ENCODE results near the gene SHD. TPM values are rescaled to one million over a fixed set of nuclear protein-coding genes. Genes with fewer than 3 reads are reported as not detected.

The SHD gene
- total RNA-seq, 1 experiment from 2014 or later = not detected

DNA sequence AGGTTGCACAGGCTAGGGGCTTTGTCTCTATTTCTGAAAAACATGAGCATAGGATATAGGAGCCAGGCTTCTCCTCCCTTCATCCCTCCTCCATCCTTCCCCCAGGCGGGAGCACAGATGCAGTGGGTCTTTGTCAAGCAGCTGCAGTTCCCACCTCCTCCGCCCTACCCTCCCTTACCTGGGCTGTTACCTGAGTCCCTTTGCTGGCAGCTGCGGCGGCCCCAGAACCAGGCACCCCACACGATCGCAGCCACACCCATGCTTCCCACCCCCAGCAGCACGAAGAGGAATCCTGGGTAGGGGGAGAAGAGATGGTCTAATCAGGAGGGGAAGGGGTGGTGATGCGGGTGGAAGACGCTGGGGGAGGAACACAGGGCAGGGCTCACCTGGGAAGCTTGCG lies 15.3 kb downstream of the SHD start:
- no peak for DNase-seq (ENCODE audit: low spot score)
- in situ Hi-C loops (cut with HindIII; ENCODE audit: low sequenced_read_pairs) = no loop called here

DNA sequence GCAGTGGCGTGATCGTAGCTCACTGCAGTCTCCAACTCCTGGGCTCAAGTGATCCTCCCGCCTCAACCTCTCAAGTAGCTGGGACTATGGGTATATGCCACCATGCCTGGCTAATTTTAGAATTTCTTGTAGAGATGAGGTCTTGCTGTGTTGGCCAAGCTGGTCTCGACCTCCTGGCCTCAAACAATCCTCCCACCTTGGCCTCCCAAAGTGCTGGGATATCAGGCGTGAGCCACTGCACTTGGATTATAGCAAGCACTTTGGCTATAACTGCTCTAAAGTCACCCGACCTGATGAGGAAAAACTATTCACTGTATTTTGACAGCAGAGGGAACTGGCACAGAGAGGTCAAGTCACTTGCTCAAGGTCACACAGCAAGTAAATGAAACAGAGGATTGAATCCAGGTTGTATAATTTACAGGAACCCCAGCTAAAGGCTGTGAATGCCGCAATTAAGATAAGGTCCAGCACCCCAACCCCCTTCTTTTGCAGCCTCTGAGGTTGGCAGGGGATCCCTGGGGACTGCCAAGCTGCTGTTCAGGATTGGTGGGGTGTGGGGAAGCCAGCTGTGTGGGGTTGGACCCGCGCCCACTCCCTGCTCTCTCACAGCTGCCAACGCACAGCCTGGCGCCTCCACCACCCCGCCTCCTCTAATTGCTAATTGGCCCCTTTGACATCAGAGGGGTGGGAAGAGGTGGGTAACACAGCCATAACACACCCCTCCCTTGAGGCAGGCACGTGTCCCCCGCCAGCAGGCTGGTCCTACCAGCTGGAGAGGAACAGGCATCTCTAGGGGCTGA lies 17.1 kb downstream of the SHD start:
- DNase-seq (ENCODE audit: low spot score) = no peak
- in situ Hi-C loops (cut with HindIII; ENCODE audit: low sequenced_read_pairs) = no loop called here

DNA sequence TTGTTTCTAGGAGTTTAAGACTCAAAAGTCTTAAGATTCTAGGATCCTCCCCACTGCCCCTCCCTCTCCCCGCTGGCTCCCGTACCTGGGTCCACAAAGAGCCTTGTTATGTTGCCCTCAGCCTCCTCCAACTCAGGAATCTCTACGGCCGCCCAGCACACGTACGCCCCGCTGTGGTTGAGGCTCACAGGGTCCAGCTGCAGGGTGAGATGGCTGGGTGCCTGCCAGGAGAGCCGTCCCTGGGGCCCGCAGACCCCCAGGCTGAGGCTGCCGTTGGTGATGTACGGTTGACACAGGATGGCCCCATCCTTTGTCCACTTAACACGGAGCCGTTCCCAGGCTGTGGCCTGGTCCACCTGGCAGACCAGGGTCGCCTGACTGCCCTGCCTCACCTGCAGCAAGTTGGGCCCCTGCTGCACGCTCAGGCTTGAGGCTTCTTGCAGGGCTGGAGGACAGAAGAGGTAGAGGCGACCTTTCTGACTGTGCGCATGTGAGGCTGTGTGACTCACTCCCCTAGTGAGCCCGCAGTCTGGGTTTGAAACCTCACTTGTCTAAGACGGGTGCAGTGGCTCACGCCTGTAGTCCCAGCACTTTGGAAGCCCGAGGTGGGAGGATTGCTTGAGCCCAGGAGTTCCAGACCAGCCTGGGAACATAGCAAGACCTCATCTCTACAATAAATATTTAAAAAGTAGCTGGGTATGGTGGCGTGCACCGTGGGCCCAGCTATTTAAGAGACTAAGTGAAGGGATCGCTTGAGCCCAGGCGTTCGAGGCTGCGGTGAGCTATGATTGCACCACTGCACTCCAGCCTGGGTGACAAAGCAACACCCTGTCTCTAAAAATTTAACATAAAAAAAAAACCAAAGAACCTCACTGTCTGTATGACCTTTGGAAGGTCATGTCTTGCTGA lies 19.1 kb downstream of the SHD start:
- in situ Hi-C loops (cut with HindIII; ENCODE audit: low sequenced_read_pairs) = no loop called here
- DNase-seq (ENCODE audit: low spot score) = no peak

DNA sequence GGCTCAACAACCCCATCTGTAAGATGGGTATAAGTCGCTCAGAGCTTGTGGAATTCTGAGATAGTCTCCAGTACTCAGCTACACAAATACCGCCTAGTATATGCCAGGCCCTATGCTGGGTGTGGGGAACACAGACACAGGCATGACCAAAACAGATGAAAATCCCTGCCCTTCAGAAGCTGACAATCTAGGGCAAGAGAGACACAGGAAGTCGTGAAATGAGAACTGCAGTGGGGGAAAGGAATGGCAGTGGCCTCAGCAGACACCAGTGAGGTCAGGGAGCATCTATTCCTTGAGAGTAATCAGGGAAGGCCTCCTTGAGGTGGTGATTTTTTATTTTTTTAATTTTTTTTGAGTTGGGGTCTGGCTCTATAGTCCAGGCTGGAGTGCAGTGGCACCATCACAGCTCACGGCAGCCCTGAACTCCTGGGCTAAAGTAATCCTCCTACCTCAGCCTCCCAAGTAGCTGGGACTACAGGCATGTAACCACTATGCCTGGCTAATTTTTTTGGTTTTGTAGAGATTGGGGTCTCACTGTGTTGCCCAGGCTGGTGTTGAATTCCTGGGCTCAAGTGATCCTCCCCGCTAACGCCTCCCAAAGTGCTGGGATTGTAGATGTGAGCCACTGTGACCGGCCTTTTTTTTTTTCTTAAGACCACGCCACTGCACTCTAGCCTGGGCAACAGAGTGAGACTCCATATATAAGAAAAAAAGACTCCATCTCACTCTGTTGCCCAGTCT lies 19.9 kb downstream of the SHD start:
- in situ Hi-C loops (cut with HindIII; ENCODE audit: low sequenced_read_pairs) = no loop called here
- DNase-seq (ENCODE audit: low spot score) = no peak

DNA sequence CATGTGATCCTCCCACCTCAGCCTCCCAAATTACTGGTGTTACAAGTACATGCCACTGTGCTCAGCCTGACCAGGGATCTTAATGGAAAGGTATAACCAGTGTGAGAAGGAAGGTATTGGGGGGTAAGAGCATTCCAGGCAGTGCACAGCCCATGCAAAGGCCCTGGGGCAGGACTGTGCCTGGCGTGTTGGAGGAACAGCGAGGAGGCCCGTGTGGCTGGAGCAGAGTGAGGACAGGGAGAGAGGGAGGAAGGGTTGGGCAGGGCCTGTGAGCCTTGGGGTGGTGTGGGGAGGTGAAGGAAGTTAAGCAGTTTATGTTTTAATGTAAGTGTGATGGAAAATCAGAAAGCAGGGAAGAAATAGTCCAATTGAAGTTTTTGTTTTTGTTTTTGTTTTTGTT lies 21.5 kb downstream of the SHD start:
- in situ Hi-C loops (cut with HindIII; ENCODE audit: low sequenced_read_pairs) = no loop called here
- DNase-seq (ENCODE audit: low spot score) = no peak

DNA sequence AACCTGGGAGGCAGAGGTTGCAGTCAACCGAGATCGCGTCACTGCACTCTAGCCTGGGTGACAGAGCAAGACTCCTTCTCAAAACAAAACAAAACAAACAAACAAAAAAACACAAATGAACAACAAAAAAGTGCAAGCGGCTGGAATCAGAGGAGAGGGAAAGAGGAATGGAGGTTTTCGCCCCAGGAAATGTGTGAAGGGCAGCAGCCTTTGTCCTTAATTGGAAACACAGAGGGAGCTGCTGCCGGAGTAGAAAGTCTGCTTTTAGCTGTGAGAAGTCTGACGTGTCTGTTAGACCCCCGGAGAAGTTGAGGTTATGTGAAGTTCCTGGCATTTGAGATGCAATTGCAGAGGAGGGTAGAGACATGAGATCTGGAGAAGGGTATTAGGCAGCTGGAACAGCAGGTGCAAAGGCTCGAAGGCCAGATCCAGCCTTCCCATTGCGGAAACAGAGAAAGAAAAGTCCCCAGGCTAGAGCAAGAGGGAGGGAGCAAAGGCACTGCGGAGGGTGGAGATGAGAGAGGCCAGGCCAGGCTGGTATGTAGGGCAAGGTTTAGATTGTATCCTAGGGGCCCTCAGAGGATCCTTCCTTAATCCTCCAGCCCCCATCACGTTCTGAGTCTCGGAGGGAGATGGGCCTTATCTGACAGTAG lies 22.6 kb downstream of the SHD start:
- DNase-seq (ENCODE audit: low spot score) = no peak
- in situ Hi-C loops (cut with HindIII; ENCODE audit: low sequenced_read_pairs) = no loop called here

DNA sequence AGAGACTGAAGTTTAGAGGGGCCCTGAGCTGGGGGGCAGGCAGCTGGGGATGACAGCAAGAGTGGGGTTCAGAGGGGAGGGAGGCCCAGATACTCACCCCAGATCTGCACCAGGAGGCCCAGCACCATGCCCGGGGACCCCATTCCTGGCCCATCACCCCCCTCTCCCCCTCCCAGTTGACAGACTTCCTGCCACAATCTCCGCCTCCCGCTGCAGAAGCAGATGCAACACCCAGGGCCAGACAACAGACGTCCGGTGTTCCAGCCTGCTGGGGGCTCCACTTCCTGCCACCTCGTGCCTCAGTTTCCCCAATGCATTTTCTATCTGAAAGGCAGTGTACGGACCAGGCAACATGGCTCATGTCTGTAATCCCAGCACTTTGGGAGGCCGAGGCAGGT lies 23.2 kb downstream of the SHD start, which contains the start of gene TMIGD2:
Gene TMIGD2 (minus strand): TSS at position 147 of the 398 bp plus-strand sequence. CDS start 4 bp downstream, at position 143.
- no peak for DNase-seq (ENCODE audit: low spot score)
- in situ Hi-C loops (cut with HindIII; ENCODE audit: low sequenced_read_pairs) = no loop called here

DNA sequence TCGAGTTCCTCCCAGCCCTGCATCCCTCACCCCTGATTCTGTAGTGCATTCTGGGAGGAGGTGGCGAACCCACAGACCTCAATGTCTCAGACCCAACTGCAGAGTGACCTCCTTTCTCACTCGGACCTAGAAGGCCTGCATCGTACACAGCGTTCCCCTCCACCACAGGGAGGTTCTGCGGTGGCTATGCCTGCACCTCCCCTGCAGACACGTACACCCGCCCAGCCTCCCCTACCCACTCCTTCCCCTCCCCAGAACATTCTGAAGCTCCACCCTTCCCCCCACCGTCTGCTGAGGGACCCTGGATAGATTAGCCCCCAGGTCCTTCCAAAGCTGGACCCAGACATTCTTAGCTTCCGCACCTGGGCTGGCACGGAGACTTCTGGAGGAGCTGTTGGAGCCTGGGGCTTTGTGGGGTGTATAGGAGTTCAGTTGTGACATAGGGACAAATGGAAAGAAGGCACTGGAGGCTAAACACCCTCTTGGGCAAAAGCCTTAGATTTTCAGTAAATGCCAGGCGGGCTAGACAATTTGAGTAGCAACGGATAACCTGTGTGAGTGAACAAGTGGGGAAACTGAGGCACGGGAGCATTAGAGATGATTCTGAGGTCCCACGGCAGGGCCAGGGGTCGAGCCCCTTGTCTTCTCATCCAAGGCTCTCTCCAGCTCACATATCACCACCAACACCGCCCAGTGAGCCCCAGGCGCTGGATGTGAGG lies 24.9 kb downstream of the SHD start:
- DNase-seq (ENCODE audit: low spot score) = no peak

DNA sequence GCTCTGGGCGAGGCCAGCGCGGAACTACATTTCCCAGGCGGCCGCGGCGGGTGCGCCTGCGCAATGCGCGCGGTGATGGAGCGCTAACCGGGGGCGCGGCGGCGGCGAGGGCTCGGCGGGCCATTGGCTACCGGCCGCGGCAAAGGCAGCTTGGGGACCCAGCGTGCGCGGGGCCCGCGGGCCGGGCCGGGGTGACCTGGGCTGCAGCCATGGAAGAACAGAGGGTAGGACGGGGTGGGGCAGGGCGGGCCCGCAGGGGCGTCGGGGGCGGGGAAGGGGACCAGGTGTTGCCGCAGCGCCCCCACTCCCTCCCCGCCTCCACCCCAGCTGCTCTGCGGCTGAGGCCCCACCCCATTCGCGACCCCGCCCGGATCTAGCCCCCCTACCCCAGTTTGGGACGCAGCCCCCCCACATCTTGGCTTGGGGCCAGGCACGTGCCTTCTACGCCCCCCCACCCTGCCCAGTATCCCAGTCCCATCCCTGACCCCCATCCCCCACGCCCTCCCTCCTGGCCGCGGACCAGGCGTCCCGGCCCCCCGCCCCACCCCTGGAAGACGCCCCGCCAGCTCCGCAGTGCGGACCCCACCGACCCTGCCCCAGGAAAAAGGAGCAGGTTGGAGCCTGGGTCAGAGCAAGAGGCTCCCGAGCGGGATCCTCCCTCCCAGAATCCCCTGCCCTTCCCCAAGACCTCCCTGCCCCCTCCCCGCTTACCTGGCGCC lies 25.6 kb downstream of the SHD start, which contains the start of gene FSD1:
Gene FSD1 (plus strand): TSS at position 61 of the 719 bp plus-strand sequence. CDS start 149 bp downstream, at position 210.
- in situ Hi-C loops (cut with HindIII; ENCODE audit: low sequenced_read_pairs) = no loop called here
- peak; percentile 59 for DNase-seq (ENCODE audit: low spot score)

More for the DNA sequence above, 24.9 kb downstream of the SHD start:
- in situ Hi-C loops (cut with HindIII; ENCODE audit: low sequenced_read_pairs) = no loop called here

DNA sequence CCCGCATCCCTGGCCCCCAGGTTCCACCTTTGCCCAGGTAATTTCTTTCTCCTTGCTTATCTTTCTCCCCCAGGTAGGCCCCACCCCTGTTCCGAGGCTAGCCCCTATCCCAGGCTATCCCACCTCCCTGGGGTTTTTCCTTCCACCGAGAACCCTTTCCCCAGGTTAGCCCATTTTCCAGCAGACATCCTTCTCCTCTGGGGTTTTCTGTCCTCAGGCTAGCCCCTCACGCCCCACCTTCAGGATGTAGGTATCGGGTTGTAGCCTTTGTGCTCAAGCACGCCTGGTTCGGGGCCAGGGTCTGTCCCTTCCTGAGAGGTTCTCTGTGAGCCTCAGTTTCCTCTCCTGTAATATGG lies 26.2 kb downstream of the SHD start:
- DNase-seq (ENCODE audit: low spot score) = no peak
- in situ Hi-C loops (cut with HindIII; ENCODE audit: low sequenced_read_pairs) = no loop called here

DNA sequence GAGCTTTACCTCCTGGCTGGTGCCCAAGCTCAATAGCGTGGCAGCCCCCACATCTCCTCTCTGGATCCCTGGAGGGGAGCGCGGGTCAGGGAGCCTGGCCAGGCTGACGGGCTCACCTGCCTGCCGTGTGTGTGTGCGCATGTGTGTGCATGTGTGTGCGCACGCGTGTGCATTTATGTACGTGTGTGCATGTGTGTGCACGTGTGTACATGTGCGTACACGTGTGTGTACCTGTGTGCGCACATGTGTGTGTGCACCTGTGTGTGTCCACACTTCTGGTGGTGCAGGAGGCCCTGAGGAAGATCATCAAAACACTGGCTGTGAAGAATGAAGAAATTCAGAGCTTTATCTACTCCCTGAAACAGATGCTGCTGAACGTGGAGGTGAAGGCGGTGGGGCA lies 26.6 kb downstream of the SHD start:
- no peak for DNase-seq (ENCODE audit: low spot score)
- in situ Hi-C loops (cut with HindIII; ENCODE audit: low sequenced_read_pairs) = no loop called here

DNA sequence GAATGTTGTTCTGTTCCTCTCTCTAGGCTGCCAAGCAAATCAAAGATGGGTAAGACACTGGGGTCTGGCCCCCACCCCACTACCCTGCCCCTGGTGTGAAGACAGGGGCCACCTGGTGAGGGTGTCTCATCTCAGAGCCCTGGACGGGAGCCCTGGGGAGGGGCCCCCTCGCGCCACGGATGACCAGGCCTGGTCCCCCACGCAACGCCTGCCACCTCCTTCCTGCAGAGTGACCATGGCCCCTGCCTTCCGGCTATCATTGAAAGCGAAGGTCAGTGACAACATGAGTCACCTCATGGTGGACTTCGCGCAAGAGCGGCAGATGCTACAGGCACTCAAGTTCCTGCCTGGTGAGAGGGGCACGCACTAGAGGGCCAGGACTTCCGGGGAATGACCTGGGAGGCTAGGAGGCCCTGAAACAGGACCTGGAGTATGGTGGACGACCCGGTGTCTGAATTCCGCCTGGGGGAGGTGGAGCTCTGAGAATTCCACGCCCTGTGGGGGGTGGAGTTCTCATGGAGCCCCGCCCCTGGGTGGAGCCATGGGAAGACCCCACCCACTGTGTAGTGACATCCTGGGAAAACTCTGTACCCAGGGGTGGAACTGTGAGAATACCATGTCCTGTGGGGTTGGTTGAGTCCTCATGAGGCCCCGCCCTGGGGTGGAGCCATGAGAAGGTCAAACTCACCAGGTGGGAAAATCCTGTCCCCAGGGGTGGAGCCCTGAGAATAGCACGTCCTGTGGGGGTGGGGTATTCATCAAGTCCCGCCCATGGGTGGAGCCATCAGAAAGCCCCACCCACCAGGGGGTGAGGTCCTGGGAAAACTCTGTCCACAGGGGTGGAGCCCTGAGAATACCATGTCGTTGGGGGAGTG lies 31.4 kb downstream of the SHD start:
- in situ Hi-C loops (cut with HindIII; ENCODE audit: low sequenced_read_pairs) = no loop called here
- no peak for DNase-seq (ENCODE audit: low spot score)

DNA sequence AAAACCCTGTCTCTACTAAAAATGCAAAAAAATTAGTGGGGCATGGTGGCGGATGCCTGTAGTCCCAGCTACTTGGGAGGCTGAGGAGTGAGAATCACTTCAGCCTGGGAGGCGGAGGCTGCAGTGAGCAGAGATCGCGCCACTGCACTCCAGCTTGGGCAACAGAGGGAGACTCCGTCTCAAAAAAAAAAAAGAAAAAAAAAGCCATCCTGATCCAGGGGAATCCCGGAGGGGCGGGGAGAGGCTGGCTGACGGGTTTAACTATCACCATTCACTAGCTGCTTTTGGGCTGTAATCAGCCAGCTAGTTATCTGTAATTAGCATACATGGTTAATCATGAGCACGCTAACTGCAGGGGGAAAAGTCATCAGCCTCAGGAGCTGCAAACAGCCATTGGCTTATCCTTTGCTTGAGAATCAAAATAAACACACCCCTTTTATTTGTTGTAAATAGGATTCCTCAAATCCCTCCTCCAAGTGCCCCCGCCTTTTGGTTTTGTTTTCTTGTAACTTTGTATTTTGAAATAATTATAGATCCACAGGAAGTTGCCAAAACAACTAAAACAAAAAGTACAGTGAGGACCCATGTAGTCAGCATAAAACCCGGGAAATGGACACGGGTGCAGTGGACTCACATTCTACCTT lies 34.9 kb downstream of the SHD start:
- DNase-seq (ENCODE audit: low spot score) = no peak
- in situ Hi-C loops (cut with HindIII; ENCODE audit: low sequenced_read_pairs) = no loop called here

DNA sequence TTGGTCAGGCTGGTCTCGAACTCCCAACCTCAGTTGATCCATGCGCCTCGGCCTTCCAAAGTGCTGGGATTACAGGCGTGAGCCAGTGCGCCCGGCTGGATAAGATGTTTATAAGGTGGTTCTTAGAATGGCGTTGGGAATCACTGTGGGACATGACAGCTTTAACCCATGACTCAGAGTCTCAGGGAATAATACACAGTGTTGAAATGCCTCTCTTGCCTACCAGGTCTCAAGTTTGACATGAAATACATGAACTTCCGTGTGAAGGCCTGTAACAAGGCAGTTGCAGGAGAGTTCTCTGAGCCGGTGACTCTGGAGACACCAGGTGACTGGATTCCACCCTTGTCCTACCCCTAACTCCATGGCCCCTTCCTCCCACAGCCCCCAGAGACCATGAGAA lies 37.9 kb downstream of the SHD start:
- DNase-seq (ENCODE audit: low spot score) = no peak
- in situ Hi-C loops (cut with HindIII; ENCODE audit: low sequenced_read_pairs) = no loop called here

DNA sequence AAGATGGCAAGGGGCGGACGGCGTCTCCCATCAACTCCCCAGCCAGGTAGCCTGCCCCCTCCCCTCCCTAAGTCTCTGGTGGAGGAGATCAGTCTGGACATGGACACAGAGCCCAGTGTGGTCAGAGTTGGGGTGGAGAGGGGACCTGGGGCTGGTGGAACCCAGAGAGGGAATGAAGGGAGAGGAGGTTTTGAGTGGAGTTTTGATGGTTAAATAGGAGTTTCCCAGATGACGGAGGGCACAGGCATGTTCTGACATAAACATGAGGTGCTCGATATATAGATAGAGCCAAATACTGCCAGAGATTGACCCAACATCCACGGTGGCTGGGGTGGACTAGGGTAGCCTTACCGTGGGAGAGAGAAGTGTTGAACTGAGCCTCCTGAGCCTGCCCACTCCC lies 39.4 kb downstream of the SHD start:
- in situ Hi-C loops (cut with HindIII; ENCODE audit: low sequenced_read_pairs) = no loop called here
- no peak for DNase-seq (ENCODE audit: low spot score)

DNA sequence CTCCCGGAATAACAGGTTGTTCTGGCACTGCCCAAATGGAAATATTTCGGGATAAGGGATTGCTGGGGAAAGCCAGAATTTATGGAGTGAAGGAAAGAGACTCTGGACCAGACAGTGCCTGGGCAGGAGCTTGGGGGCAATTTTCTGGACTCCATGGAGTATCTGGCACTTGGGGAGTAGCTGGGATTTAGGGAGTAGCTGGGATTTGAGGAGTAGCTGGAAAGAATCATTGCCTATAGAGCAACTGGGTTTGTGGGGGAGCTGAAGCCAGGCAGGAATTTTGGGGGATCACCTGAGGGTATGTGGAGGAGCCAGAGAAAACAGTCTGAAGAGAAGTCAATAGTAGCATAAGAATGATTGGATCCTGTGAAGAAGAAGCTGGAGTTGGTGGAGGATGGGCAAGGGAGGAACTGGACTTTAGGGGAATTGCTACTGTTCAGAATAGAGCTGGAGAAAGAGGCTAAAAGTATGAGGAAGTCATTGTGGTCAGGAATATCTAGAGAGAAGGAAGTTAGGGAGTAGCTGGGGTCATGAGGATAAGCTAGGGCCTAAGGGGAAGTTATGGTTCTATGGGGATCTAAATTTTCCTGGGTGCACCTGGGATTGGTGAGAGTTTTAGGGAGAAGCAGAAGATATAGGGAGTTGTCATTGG lies 40.1 kb downstream of the SHD start:
- DNase-seq (ENCODE audit: low spot score) = no peak
- in situ Hi-C loops (cut with HindIII; ENCODE audit: low sequenced_read_pairs) = no loop called here
